Central memory CD4-positive, alpha-beta T cell (primary cell): Measurements from ENCODE around the gene CLDN8.

Experiments used
- DNase-seq: peaks from one replicate; pipeline ENCODE4 v3.0.0; 2022
- total RNA-seq, 3 experiments: gene quantifications; one replicate each; lab custom pipeline; 2026; lab: John Stamatoyannopoulos, UW

The CLDN8 gene
- 0 reads per million in 3 experiments for total RNA-seq

GRCh38 chr21:30216041-30216723 lies at the start of gene CLDN8:
TSS of gene CLDN8 (minus strand) at chr21:30216097. CDS start at chr21:30215925, 172 bp downstream.
- no peak for DNase-seq

- DNase-seq: no peak
These were observed 41.9 kb upstream of the CLDN8 start for GRCh38 chr21:30257773-30258172.

- no peak for DNase-seq
These were observed 40.2 kb upstream of the CLDN8 start for GRCh38 chr21:30256100-30256499.

DNA sequence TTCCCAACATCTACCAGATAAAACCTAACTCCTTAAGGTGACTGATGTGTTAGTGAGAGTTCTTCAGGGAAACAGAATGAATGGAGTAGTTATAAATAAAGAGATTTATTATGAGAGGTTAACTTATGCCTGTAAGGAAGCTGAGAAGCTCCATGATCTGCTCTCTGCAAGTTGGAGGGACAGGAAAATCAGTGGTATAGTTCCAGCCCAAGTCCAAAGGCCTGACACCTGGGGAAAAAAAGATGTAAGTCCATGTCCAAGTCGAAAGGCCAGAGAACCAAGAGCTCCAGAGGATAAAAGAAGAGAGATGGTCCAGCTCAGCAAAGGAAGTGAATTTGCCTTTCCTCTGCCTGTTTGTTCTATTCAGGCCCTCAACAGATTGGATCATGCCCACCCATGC lies 39.8 kb upstream of the CLDN8 start:
- DNase-seq: no peak

GRCh38 chr21:30251781-30252180 lies 35.9 kb upstream of the CLDN8 start:
- no peak for DNase-seq

DNA sequence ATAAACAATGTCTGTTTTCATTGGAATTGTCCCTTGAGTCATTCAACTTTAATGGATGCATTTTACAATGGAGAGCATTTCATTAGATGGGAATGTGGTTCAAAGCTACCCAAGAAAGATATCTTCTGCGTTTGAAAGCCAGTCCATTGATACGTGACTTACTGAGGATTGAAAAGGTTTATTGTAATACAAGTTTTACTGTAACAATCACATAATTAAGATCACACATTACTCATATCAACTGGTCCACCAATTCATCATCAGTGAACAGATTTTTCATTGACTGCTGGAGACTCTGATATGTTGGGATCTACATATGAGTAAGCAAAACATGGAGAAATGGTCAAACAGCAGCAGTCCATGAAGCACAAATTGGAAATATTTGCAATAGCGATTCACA lies 34.0 kb upstream of the CLDN8 start:
- no peak for DNase-seq

DNA sequence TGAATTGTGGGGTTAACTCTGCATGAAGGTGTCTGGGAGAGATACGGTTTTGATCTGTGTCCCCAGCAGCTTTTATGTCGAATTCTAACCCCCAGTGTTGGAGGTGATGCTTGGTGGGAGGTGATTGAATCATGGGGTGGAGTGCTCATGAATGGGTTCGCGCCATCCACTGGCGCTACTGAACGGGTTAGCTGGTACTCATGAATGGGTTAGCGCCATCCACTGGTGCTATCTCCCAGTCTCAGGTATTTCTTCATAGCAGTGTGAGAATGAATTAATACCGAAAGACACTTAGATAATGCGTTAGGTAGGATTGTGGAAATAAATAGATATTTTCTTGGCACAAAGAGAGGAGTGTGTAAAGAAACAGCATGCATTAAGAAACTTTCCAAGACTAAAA lies 32.9 kb upstream of the CLDN8 start:
- no peak for DNase-seq

GRCh38 chr21:30245061-30245460 lies 29.2 kb upstream of the CLDN8 start:
- DNase-seq: no peak

- no peak for DNase-seq
These were observed 27.8 kb upstream of the CLDN8 start for GRCh38 chr21:30243691-30244090.

GRCh38 chr21:30240661-30241060 lies 24.8 kb upstream of the CLDN8 start:
- DNase-seq: no peak

DNA sequence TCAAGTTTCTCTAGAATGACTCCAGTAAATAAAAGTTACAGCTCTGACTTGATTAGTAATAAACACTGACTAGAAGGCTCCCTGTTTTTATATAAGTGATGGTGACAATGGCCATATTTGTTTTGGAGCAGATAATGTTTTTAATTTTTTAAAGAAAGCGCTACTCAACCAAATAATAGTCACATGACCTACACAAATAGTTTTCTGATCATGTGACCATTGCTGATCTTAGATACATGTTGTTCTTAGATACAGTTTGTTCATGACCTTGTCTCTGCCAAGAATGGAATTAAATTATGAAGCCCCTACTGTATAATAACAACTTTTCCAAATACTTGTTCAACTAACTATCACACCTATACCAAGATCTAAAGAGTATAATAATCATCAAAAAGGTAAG lies 22.3 kb upstream of the CLDN8 start:
- DNase-seq: no peak

GRCh38 chr21:30234643-30235042 lies 18.7 kb upstream of the CLDN8 start:
- no peak for DNase-seq

- no peak for DNase-seq
These were observed 18.2 kb upstream of the CLDN8 start for GRCh38 chr21:30234050-30234449.

DNA sequence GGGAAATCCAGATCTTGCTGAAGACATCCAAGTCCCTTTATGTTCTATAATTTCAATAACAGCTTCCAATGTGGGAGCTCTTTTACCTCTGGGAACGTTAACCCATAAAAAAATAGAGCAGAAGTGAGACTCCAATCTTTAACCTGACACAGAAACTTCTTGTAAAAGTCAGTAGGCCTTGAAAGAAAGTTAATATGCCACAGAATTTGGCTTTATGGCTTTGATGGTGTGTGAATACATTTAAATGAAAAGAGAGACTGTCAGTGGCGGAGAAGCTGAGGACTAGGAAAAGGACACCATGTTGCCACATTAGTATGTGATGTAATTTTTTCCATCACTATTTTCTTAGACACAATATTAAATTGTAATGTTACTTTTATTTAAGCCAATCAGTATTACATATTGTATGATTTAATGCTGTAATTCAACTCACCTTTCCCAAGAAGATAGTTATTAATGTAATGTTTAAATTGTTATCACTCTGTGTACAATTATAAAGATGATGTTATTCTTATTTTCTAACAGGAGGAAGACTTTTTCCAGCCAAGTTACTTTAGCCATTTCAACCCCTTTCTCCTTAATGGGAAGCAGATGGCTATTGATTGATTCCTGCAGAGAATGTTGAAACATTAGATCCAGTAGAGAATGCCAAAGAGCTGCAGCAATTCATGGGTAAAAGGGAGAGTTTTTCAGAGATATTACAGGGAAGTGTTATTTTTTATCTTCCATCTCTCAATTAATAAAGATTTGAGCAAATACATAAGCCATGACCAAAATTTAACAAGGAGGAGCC lies 17.5 kb upstream of the CLDN8 start:
- no peak for DNase-seq

DNA sequence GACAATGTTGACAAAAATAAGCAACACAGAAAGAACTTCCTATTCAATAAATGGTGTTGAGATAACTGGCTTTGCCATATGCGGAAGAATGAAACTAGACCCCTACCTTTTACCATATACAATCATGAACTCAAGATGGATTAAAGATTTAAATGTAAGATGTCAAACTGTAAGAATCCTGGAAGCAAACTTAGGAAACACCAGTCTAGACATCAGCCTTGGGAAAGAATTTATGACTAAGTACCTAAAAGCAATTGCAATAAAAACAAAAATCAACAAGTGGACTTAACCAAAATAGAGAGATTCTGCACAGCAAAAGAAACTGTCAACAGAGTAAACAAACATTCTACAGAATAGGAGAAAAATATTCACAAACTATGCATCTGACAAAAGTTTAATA lies 16.1 kb upstream of the CLDN8 start:
- DNase-seq: no peak

GRCh38 chr21:30227633-30228404 lies 11.9 kb upstream of the CLDN8 start:
- no peak for DNase-seq

DNA sequence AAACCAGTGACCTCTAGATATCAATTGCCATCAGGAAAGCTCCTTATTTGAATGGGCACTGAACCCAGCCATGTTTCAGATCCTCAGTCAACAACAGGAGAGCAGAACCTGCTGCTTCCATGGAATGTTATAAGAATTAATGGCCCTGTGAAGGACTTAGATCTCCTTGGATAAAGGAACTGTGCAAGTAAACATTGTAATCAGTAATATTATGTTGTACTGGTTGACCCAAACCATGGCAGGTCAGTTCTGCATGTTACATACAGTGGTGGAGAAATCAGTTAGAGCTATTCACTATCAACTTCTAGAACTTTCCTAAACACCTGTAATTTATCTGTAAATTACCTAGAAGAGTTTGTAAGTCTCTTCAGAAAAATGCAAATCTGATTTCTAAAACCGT lies 11.2 kb upstream of the CLDN8 start:
- no peak for DNase-seq

GRCh38 chr21:30223596-30223995 lies 7.7 kb upstream of the CLDN8 start:
- DNase-seq: no peak

DNA sequence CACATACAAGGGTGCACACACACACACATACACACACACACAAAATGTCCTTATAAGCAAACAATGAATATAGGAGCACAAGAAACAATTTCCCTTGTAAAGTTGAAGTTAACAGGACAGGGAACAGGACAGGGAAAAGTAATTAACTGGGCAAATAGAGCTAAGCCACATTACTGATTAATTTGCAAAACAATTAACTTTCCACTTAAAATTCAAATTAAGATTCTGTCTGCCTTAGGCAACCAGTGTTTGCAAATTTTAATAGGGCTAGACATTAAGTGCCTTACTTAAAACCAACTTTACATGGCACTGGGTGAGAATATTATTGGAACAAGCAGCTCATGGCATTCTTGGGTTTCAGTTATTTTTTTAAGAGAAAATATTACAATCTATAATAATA lies 6.8 kb upstream of the CLDN8 start:
- no peak for DNase-seq

- no peak for DNase-seq
These were observed 4.8 kb downstream of the CLDN8 start for GRCh38 chr21:30211071-30211470.

DNA sequence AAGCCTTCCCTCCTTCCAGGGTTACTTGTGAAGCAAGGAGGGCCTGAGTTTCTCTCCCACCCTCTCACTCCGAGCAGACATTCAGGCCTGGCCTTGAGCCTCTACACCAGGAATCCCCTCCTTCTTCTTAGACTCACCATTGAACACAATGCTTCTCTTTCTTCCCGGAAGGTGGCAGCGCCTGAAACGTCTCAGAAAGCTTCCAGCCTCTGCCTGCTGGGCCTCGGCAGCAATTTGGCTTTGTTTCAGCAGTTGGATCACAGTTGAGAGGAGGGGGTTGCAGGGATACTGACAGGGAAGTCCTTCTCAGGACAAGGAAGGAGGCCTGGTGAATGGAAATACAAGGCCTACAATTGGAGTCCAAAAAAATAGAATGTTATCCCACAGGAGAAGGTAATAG lies 6.3 kb downstream of the CLDN8 start:
- no peak for DNase-seq

- DNase-seq: no peak
These were observed 8.7 kb downstream of the CLDN8 start for GRCh38 chr21:30207252-30207579.

DNA sequence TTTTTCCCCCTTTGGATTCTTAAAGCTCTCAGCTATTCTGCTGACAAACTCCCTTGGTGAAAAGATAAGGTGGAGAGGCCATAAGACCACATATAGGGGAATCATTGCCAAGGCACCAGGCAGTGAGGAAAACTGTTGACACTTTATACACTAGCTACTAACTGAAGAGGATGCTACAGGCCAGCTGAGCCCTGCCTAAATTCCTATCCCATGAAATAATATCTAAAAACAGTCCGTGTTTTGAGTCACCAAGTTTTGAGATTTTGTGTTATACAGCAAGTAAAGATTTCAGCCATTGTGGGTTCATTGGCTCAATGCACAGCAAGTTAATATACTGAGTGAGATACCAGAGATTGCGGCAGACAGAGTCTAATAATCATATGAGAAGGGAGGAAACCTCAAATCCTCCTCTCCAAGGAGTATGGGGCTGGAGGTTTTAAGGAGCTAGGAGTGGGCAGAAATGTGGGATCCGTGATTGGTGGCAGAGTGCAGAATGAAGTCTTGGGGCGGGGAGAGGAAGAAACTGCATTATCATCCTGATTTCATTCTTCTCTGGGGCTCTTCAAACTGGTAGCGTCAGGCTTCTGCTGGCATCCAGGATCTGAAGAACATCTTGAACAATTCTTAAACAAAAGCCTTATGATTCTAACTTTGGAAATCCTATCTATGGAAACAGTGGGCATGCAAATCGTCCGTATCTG lies 9.2 kb downstream of the CLDN8 start:
- no peak for DNase-seq
